SK-N-SH (cell line): ENCODE results near the gene PTPN23. TPM values are rescaled to one million over a fixed set of nuclear protein-coding genes. Genes with fewer than 3 reads are reported as not detected.

ENCODE experiments used
- CTCF ChIA-PET: fragments of 300-600, 350-600 bp; formaldehyde crosslinking; extraction: SDS; loops from one replicate; lab custom pipeline; 2021; lab: Yijun Ruan, JAX
- POLR2A ChIA-PET: fragments of 350-600 bp; sonication (Branson Sonifier 250); formaldehyde crosslinking; extraction: SDS; loops from one replicate; lab custom pipeline; 2020; ENCODE audit warnings: antibody characterized with exemption, inconsistent platforms; lab: Yijun Ruan, JAX
- DNase-seq: peaks from one replicate; pipeline ENCODE4 v3.0.0; 2012
- H2AFZ ChIP-seq: fragments of 200-600 bp; sonication (generic); 2 replicates; pipeline ENCODE4 v1.8.1; 2016; ENCODE audit warnings: antibody characterized with exemption, mild to moderate bottlenecking, low read depth
- H3F3A ChIP-seq: fragments of 200-600 bp; sonication (generic); replicated peaks from 2 replicates; pipeline ENCODE3; 2016; ENCODE audit warnings: antibody characterized with exemption, mild to moderate bottlenecking; ENCODE audit not compliant: insufficient read depth
- H3K27ac ChIP-seq, 2 experiments: fragments of 200-500 bp in 1 of 2; fragments of 200-600 bp in 1 of 2; sonication (Bioruptor generic) in 1 of 2; sonication (generic), shearing (Covaris generic) in 1 of 2; 2 replicates each; pipeline versions ENCODE4 v1.5.1 to v1.6.1; 2014 to 2016; ENCODE audit warnings: low read depth in 2 of 2, inconsistent platforms in 1 of 2, low read length in 1 of 2, mild to moderate bottlenecking in 1 of 2, mixed read lengths in 1 of 2
- H3K27me3 ChIP-seq: fragments of 200-600 bp; sonication (generic), shearing (Covaris generic); 2 replicates; pipeline ENCODE4 v1.6.1; 2016; ENCODE audit warnings: mixed run types; ENCODE audit not compliant: insufficient read depth
- H3K36me3 ChIP-seq, 2 experiments: fragments of 200-500 bp in 1 of 2; fragments of 200-600 bp in 1 of 2; sonication (Bioruptor generic) in 1 of 2; sonication (generic) in 1 of 2; replicated peaks in 1 of 2; 2 replicates each; pipeline versions ENCODE3 to v1.5.1; 2014 to 2016; ENCODE audit warnings: low read length in 1 of 2, mild to moderate bottlenecking in 1 of 2; ENCODE audit not compliant: insufficient read depth in 2 of 2, control insufficient read depth in 1 of 2
- H3K4me1 ChIP-seq, 2 experiments: fragments of 200-500 bp in 1 of 2; fragments of 200-600 bp in 1 of 2; sonication (Bioruptor generic) in 1 of 2; sonication (generic), shearing (Covaris generic) in 1 of 2; 2 replicates each; pipeline versions ENCODE4 v1.5.1 to v1.6.1; 2014 to 2016; ENCODE audit warnings: low read depth in 1 of 2, low read length in 1 of 2, mixed run types in 1 of 2; ENCODE audit not compliant: insufficient read depth in 2 of 2, control insufficient read depth in 1 of 2
- H3K4me2 ChIP-seq: fragments of 200-600 bp; sonication (generic), shearing (Covaris generic); 2 replicates; pipeline ENCODE4 v1.6.1; 2017; ENCODE audit warnings: mixed run types
- H3K4me3 ChIP-seq, 2 experiments: fragments of 200-500 bp in 1 of 2; fragments of 200-600 bp in 1 of 2; sonication (Bioruptor generic) in 1 of 2; sonication (generic), shearing (Covaris generic) in 1 of 2; 2 replicates each; pipeline versions ENCODE4 v1.5.1 to v1.8.1; 2014 to 2016; ENCODE audit warnings: low read depth in 2 of 2, inconsistent platforms in 1 of 2, low read length in 1 of 2, mild to moderate bottlenecking in 1 of 2, mixed read lengths in 1 of 2, moderate library complexity in 1 of 2
- H3K79me2 ChIP-seq: fragments of 200-600 bp; sonication (generic); 2 replicates; pipeline ENCODE4 v1.8.1; 2017; ENCODE audit warnings: mild to moderate bottlenecking; ENCODE audit not compliant: insufficient read depth
- H3K9ac ChIP-seq: fragments of 200-600 bp; sonication (generic); 2 replicates; pipeline ENCODE4 v1.6.1; 2017; ENCODE audit warnings: mixed run types
- H3K9me2 ChIP-seq: fragments of 200-600 bp; sonication (generic); 2 replicates; pipeline ENCODE4 v1.6.1; 2017; ENCODE audit warnings: mixed run types
- H3K9me3 ChIP-seq: fragments of 200-600 bp; sonication (generic); 2 replicates; pipeline ENCODE4 v1.6.1; 2017; ENCODE audit warnings: mixed run types, mild to moderate bottlenecking, moderate library complexity
- H4K20me1 ChIP-seq: fragments of 200-600 bp; sonication (generic); 2 replicates; pipeline ENCODE4 v1.6.1; 2017; ENCODE audit warnings: mild to moderate bottlenecking, mixed run types; ENCODE audit not compliant: insufficient read depth
- CHD2 ChIP-seq: fragments of 150-350 bp; IDR thresholded peaks from 2 replicates; pipeline ENCODE4 v1.6.1; 2018; ENCODE audit warnings: low read length; ENCODE audit not compliant: partially characterized antibody
- EP300 ChIP-seq, 2 experiments: IDR thresholded peaks; 2 replicates each; pipeline versions ENCODE4 v1.4.0 to v1.6.1; 2012; ENCODE audit warnings: borderline replicate concordance in 1 of 2, low read depth in 1 of 2, low read length in 1 of 2
- FOSL2 ChIP-seq: IDR thresholded peaks from 2 replicates; pipeline ENCODE4 v1.4.0; 2012; ENCODE audit warnings: low read depth, mild to moderate bottlenecking, moderate library complexity, borderline replicate concordance
- POLR2AphosphoS5 ChIP-seq: IDR thresholded peaks from 2 replicates; pipeline ENCODE4 v1.6.1; 2012; ENCODE audit warnings: low read depth, low read length
- RAD21 ChIP-seq: IDR thresholded peaks from 2 replicates; pipeline ENCODE4 v1.6.1; 2012; ENCODE audit warnings: mild to moderate bottlenecking, low read length
- RCOR1 ChIP-seq: fragments of 150-350 bp; IDR thresholded peaks from 2 replicates; pipeline ENCODE4 v1.6.1; 2017; ENCODE audit warnings: antibody characterized with exemption, low read length
- RXRA ChIP-seq: IDR thresholded peaks from 2 replicates; pipeline ENCODE4 v1.4.0; 2012; ENCODE audit warnings: low read depth, mild to moderate bottlenecking, borderline replicate concordance
- SIN3A ChIP-seq: IDR thresholded peaks from 2 replicates; pipeline ENCODE4 v1.6.1; 2012; ENCODE audit warnings: low read depth, mild to moderate bottlenecking, low read length, moderate library complexity, borderline replicate concordance
- WGBS: methylation state at CpG from one replicate; pipeline ENCODE4 v1.1.6; 2017; ENCODE audit warnings: low lambda C conversion rate; 5-methylcytosine and 5-hydroxymethylcytosine counted together
- polyA plus RNA-seq, 3 experiments: library from polyadenylated mRNA; depleted of rRNA; stranded (reverse); fragments of >200 nt; gene quantifications; 2 replicates each; pipeline ENCODE4 v1.2.3, GENCODE V29; 2012
- TF ChIP-seq, protein P1 (sequence below): fragments of 150-350 bp; IDR thresholded peaks from 2 replicates; pipeline ENCODE4 v1.6.1; 2016; ENCODE audit warnings: mild to moderate bottlenecking, low read depth, low read length
- TF ChIP-seq, protein P2 (sequence below): fragments of 200-600 bp; sonication (generic); IDR thresholded peaks from 2 replicates; pipeline ENCODE4 v1.6.1; 2017; ENCODE audit warnings: antibody characterized with exemption, mild to moderate bottlenecking, moderate library complexity
- TF ChIP-seq, protein P3 (sequence below): IDR thresholded peaks from 2 replicates; pipeline ENCODE4 v1.4.0; 2012; ENCODE audit warnings: low read depth, borderline replicate concordance
- TF ChIP-seq, protein P4 (sequence below): IDR thresholded peaks from 2 replicates; pipeline ENCODE4 v1.4.0; 2012; ENCODE audit warnings: low read depth, borderline replicate concordance
- TF ChIP-seq, protein P5 (sequence below): IDR thresholded peaks from 2 replicates; pipeline ENCODE4 v1.6.1; 2012; ENCODE audit warnings: mild to moderate bottlenecking, low read depth, low read length, moderate library complexity

Gene PTPN23
- polyA plus RNA-seq, 1 of the 3 experiments (the other 2 are of a cell fraction) = 10.9 TPM

DNA sequence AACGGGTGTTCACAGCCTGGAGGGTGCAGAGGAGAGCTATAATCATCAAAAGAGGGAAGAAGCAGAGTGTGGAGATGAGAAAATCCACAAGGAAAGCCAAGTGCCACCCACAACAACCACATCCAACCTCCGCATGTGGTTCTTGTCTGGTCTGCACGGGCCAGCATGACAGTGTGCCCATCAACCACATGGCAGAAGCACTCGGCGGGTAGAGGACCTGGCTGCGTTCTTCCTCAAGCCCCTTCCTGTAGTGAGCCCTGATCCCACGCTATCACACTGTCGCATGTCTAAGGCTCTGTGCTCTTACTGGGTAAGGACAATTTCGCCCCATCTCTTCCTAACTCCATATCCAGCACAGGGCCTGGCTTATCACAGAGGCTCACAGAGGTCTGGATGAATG lies 41.9 kb downstream of the PTPN23 start:
- Histone ChIP-seq H3F3A (peaks cover 11% of the 10 kb centered on the region), H3K9me2 (no peaks in the 10 kb centered on the region), H3K9me3 (no peaks in the 10 kb centered on the region), H3K79me2 (no peaks in the 10 kb centered on the region), H3K4me1 (peaks cover 0 to 24% of the 10 kb centered on the region in 2 experiments; a peak in 1 of 4 replicates), H2AFZ (no peak overlapping the region), H3K9ac (no peak overlapping the region), H3K4me3 (no peak overlapping the region), H4K20me1 (no peaks in the 10 kb centered on the region), H3K36me3 (peaks cover 3 to 59% of the 10 kb centered on the region in 2 experiments), H3K27me3 (no peaks in the 10 kb centered on the region), H3K27ac (peak overlapping the region in 1 of 2 experiments; percentile 90; a peak in 1 of 4 replicates), H3K4me2 (no peak overlapping the region)
- TF ChIP-seq, protein P1, sequence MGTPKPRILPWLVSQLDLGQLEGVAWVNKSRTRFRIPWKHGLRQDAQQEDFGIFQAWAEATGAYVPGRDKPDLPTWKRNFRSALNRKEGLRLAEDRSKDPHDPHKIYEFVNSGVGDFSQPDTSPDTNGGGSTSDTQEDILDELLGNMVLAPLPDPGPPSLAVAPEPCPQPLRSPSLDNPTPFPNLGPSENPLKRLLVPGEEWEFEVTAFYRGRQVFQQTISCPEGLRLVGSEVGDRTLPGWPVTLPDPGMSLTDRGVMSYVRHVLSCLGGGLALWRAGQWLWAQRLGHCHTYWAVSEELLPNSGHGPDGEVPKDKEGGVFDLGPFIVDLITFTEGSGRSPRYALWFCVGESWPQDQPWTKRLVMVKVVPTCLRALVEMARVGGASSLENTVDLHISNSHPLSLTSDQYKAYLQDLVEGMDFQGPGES = no peak
- TF ChIP-seq, protein P2, sequence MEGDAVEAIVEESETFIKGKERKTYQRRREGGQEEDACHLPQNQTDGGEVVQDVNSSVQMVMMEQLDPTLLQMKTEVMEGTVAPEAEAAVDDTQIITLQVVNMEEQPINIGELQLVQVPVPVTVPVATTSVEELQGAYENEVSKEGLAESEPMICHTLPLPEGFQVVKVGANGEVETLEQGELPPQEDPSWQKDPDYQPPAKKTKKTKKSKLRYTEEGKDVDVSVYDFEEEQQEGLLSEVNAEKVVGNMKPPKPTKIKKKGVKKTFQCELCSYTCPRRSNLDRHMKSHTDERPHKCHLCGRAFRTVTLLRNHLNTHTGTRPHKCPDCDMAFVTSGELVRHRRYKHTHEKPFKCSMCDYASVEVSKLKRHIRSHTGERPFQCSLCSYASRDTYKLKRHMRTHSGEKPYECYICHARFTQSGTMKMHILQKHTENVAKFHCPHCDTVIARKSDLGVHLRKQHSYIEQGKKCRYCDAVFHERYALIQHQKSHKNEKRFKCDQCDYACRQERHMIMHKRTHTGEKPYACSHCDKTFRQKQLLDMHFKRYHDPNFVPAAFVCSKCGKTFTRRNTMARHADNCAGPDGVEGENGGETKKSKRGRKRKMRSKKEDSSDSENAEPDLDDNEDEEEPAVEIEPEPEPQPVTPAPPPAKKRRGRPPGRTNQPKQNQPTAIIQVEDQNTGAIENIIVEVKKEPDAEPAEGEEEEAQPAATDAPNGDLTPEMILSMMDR = no peak
- TF ChIP-seq, protein P3, sequence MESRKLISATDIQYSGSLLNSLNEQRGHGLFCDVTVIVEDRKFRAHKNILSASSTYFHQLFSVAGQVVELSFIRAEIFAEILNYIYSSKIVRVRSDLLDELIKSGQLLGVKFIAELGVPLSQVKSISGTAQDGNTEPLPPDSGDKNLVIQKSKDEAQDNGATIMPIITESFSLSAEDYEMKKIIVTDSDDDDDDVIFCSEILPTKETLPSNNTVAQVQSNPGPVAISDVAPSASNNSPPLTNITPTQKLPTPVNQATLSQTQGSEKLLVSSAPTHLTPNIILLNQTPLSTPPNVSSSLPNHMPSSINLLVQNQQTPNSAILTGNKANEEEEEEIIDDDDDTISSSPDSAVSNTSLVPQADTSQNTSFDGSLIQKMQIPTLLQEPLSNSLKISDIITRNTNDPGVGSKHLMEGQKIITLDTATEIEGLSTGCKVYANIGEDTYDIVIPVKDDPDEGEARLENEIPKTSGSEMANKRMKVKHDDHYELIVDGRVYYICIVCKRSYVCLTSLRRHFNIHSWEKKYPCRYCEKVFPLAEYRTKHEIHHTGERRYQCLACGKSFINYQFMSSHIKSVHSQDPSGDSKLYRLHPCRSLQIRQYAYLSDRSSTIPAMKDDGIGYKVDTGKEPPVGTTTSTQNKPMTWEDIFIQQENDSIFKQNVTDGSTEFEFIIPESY = no peak
- no peak for TF ChIP-seq SIN3A
- TF ChIP-seq, protein P4, sequence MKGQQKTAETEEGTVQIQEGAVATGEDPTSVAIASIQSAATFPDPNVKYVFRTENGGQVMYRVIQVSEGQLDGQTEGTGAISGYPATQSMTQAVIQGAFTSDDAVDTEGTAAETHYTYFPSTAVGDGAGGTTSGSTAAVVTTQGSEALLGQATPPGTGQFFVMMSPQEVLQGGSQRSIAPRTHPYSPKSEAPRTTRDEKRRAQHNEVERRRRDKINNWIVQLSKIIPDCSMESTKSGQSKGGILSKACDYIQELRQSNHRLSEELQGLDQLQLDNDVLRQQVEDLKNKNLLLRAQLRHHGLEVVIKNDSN = no peak
- TF ChIP-seq FOSL2 = no peak
- no peak for TF ChIP-seq CHD2
- TF ChIP-seq, protein P5, sequence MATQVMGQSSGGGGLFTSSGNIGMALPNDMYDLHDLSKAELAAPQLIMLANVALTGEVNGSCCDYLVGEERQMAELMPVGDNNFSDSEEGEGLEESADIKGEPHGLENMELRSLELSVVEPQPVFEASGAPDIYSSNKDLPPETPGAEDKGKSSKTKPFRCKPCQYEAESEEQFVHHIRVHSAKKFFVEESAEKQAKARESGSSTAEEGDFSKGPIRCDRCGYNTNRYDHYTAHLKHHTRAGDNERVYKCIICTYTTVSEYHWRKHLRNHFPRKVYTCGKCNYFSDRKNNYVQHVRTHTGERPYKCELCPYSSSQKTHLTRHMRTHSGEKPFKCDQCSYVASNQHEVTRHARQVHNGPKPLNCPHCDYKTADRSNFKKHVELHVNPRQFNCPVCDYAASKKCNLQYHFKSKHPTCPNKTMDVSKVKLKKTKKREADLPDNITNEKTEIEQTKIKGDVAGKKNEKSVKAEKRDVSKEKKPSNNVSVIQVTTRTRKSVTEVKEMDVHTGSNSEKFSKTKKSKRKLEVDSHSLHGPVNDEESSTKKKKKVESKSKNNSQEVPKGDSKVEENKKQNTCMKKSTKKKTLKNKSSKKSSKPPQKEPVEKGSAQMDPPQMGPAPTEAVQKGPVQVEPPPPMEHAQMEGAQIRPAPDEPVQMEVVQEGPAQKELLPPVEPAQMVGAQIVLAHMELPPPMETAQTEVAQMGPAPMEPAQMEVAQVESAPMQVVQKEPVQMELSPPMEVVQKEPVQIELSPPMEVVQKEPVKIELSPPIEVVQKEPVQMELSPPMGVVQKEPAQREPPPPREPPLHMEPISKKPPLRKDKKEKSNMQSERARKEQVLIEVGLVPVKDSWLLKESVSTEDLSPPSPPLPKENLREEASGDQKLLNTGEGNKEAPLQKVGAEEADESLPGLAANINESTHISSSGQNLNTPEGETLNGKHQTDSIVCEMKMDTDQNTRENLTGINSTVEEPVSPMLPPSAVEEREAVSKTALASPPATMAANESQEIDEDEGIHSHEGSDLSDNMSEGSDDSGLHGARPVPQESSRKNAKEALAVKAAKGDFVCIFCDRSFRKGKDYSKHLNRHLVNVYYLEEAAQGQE = no peak
- no peak for TF ChIP-seq RCOR1
- no peak for TF ChIP-seq EP300 (IDR thresholded peaks at IDR 0.05; ENCODE audit: borderline replicate concordance in 1 of 2, low read depth in 1 of 2, low read length in 1 of 2)
- no peak for TF ChIP-seq RXRA
- no peak for TF ChIP-seq RAD21
- TF ChIP-seq POLR2AphosphoS5 = no peak
- WGBS = 95% methylated on average over 5 of the region's 9 CpGs
- DNase-seq = no peak
- ChIA-PET CTCF (interaction anchor here (0.6 to 4.9 kb wide), 6 partner anchors 12 to 53 kb away, joined by 3 to 64 read pairs (median 14); partner anchors contain the start of gene SCAP), POLR2A (interaction anchor here (0.9 to 1.1 kb wide), 2 partner anchors 9 to 42 kb away, joined by 4 read pairs; partner anchors contain the start of gene PTPN23)
